Upper lobe of right lung (tissue), 1 donor: Measurements from ENCODE around the gene PROSER2. TPM values are rescaled to one million over a fixed set of nuclear protein-coding genes. Genes with fewer than 3 reads are reported as not detected.

Source experiments
- ATAC-seq: fragments of 200-7000 bp; cut with Tn5 transposase; one replicate; pipeline ENCODE4 v1.9.1; 2020; ENCODE audit warnings: mild to moderate bottlenecking, moderate library complexity
- DNase-seq: peaks from one replicate; pipeline ENCODE4 v3.0.0-alpha.2; 2020
- H3K27ac ChIP-seq: fragments of 200-600 bp; one replicate; pipeline ENCODE4 v1.8.0; 2022
- H3K27me3 ChIP-seq: fragments of 200-600 bp; one replicate; pipeline ENCODE4 v1.8.0; 2022; ENCODE audit warnings: mild to moderate bottlenecking
- H3K36me3 ChIP-seq: fragments of 200-600 bp; one replicate; pipeline ENCODE4 v1.8.0; 2022
- H3K4me1 ChIP-seq: fragments of 200-600 bp; one replicate; pipeline ENCODE4 v1.8.0; 2022
- H3K4me3 ChIP-seq: fragments of 200-600 bp; one replicate; pipeline ENCODE4 v1.8.0; 2022; ENCODE audit warnings: mild to moderate bottlenecking
- H3K9me3 ChIP-seq: fragments of 200-600 bp; one replicate; pipeline ENCODE4 v1.8.0; 2022
- intact Hi-C: fragments of 100-400 bp; cut with DNase I; formaldehyde crosslinking; loops from one replicate; pipeline ENCODE4 v1.11.0; 2022
- total RNA-seq: library from RNA; stranded (reverse); fragmentation: NEBNext Ultra II Directional; extraction: Animal tissue kit (Norgen Biotek cat#: 25700); gene quantifications from one replicate; pipeline ENCODE4 v1.2.1, GENCODE V29; 2021
- TF ChIP-seq, protein P1 (sequence below): fragments of 200-600 bp; IDR thresholded peaks from one replicate; pipeline ENCODE4 v1.8.0; 2022; ENCODE audit warnings: antibody characterized with exemption
- donor health status: DM: no; HTN: yes; CAD: no; lungs with severe emphysema.

PROSER2 gene
- total RNA-seq, 1 donor from 2014 or later: 33.3 TPM

DNA sequence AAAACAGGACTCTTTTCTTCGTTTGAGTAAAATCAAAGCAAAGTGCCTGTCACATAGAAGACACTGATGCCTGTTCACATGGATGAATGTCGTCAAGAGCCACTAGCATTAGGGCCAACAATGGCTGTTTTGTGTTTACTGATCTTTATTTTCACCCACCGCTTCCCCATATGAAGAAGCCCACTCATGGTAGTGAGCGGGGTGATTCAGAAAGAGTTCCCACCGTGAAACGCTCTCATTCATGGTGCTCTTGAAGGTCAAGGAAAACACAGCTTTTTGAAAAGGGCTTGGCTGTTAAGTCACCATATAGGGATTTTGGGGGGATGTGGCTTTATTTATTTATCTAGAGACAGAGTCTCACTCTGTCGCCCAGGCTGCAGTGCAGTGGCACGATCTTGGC lies 12.5 kb downstream of the PROSER2 start:
- no peak for ATAC-seq
- intact Hi-C loops: no loop called here
- DNase-seq: no peak
- TF ChIP-seq, protein P1, sequence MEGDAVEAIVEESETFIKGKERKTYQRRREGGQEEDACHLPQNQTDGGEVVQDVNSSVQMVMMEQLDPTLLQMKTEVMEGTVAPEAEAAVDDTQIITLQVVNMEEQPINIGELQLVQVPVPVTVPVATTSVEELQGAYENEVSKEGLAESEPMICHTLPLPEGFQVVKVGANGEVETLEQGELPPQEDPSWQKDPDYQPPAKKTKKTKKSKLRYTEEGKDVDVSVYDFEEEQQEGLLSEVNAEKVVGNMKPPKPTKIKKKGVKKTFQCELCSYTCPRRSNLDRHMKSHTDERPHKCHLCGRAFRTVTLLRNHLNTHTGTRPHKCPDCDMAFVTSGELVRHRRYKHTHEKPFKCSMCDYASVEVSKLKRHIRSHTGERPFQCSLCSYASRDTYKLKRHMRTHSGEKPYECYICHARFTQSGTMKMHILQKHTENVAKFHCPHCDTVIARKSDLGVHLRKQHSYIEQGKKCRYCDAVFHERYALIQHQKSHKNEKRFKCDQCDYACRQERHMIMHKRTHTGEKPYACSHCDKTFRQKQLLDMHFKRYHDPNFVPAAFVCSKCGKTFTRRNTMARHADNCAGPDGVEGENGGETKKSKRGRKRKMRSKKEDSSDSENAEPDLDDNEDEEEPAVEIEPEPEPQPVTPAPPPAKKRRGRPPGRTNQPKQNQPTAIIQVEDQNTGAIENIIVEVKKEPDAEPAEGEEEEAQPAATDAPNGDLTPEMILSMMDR: no peak
- no peak overlapping the region for H3K27ac ChIP-seq
- H3K27me3 ChIP-seq: no peaks in the 10 kb centered on the region
- no peaks in the 10 kb centered on the region for H3K9me3 ChIP-seq
- no peaks in the 10 kb centered on the region for H3K36me3 ChIP-seq
- H3K4me3 ChIP-seq: no peak overlapping the region
- peaks cover 16% of the 10 kb centered on the region for H3K4me1 ChIP-seq

DNA sequence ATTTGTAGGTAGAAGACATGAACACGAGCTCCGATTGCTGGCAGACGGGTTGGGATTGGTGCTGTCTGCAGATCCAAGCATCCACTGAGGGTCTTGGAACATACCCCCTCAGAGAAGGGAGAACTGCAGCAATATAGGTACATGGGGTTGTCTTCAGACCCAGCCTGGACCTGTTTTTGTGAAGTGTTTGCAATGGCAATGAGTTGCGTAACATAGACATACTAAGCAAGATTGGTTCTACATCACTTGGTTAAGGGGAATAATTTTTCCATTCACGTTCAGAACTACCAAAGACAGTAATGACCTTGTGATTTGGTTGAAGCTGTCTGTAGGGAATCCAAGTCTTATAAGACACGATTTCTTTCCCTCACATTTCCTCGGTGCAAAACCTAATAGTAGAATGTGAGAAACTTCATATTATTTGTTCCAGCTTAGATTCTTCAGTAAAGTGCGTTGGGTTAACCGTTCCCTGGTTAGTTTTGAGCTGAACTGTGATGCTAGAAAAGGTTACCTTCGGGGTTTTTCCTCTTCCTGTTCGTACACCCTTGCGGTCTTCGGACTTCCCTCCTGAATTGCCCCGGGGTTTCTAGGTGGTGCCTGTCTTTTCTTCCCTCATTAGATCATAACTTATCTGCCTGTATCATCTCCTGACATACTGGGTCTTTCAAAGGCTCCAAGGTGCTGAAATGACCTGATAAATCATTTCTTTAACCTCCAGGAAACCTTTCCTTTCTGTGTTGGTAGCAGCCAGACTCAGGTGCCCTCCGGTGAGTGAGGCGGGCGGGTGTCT lies 14.4 kb downstream of the PROSER2 start:
- no peaks in the 10 kb centered on the region for H3K27me3 ChIP-seq
- no peaks in the 10 kb centered on the region for H3K9me3 ChIP-seq
- H3K27ac ChIP-seq: no peak overlapping the region
- ATAC-seq (peak; percentile 62), DNase-seq (no peak)
- TF ChIP-seq, protein P1: no peak
- no peaks in the 10 kb centered on the region for H3K36me3 ChIP-seq
- no peak overlapping the region for H3K4me3 ChIP-seq
- peaks cover 8% of the 10 kb centered on the region for H3K4me1 ChIP-seq
- intact Hi-C loops: no loop called here

DNA sequence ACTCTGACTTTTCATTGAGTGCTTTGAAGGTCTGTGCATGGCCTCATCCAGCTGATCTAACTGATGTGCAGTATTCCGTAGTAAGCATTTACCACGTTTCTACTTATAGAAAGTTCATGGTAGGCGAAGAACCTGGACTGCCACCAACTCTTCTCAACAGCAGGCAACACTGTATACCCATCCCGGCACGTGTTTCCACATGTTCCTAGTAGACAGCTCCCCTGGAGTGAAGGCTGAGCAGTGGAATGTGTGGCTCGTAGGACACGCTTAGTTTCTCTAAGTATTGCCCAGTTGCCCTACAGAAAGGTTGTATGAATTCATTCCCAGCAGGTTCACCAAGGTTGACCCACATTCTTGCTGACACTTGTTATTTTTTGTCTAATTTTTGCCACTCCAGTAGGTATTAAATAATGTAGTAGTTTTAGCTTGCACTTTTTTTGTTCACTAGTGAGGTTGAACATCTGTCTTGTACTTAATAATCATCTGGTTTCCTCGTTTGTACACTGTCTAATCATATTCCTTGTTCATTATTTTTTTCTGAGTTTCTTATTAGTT lies 15.2 kb downstream of the PROSER2 start:
- no peaks in the 10 kb centered on the region for H3K27me3 ChIP-seq
- intact Hi-C loops: no loop called here
- TF ChIP-seq, protein P1: no peak
- peaks cover 4% of the 10 kb centered on the region for H3K4me1 ChIP-seq
- no peak overlapping the region for H3K4me3 ChIP-seq
- ATAC-seq (no peak), DNase-seq (no peak)
- H3K27ac ChIP-seq: no peak overlapping the region
- H3K9me3 ChIP-seq: no peaks in the 10 kb centered on the region
- no peaks in the 10 kb centered on the region for H3K36me3 ChIP-seq

DNA sequence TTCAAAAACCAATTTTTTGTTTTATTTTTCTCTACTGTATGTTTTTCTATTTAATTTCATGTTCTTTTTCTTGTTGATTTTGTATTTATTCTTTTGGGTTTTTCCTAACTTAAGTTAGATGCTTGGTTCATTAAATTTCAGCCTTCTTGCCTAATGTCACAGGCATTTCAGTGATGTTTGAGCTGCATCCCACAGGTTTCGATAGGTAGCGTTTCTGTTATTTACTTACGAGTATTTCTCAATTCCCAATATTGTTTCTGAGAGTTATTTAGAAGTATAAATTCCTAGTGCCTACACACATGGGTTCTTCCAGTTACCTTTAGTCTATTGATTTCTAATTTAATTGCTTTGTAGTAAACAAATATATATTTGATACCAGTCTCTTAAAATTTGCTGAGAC lies 18.2 kb downstream of the PROSER2 start:
- TF ChIP-seq, protein P1: no peak

DNA sequence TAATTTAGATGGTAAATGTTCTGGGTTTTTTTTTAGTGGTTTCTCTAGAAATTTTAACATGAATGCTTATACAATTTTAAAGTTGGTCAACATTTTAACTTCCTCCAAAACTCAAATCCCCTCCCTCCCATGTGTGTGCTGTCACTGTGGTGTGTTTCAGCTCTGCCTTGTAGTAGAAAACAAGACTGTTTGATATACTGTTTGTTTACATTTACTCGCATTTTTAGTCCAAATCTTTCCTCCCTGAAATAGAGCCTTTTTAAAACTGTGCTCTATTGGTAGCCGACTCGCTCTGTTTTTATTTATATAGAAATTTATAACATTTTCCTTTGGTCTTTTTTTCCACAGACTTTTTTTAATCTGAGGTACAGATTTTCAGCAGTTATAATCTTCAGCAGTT lies 19.3 kb downstream of the PROSER2 start:
- no peak overlapping the region for H3K27ac ChIP-seq
- no peak overlapping the region for H3K4me3 ChIP-seq
- intact Hi-C loops: no loop called here
- no peaks in the 10 kb centered on the region for H3K27me3 ChIP-seq
- ATAC-seq (no peak), DNase-seq (no peak)
- H3K9me3 ChIP-seq: no peaks in the 10 kb centered on the region
- H3K36me3 ChIP-seq: no peaks in the 10 kb centered on the region
- peaks cover 12% of the 10 kb centered on the region for H3K4me1 ChIP-seq
- TF ChIP-seq, protein P1: no peak

More for the DNA sequence above, 18.2 kb downstream of the PROSER2 start:
- Histone ChIP-seq H3K4me3 (no peak overlapping the region), H3K36me3 (no peaks in the 10 kb centered on the region), H3K27me3 (no peaks in the 10 kb centered on the region), H3K9me3 (no peaks in the 10 kb centered on the region), H3K4me1 (peaks cover 12% of the 10 kb centered on the region), H3K27ac (no peak overlapping the region)
- no peak for DNase-seq
- intact Hi-C loops: no loop called here
- no peak for ATAC-seq
